ENCODE results near the gene LAMA5.

Gene LAMA5

DNA sequence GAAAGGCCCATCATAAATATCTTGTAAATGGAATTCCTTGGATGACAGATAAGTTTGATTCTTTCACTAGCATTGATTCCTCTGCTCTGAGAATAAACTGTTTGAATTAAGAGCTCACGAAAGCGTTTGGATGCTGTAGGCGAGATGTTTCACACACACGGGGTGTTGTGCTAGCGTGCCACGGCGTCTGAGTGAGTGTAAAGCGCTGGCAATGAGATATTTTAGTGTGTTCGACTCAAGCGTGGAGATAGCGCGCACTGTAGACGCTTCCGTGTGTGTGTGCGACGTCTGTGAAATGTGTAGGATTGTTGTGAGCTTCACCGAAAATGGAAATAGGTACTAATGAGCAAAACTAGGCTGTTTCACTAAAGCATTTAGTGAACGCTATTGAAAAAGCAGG, 93.7 kb downstream of the LAMA5 start:
- Histone ChIP-seq H3K9me3 (ENCODE audit: control insufficient read depth, insufficient read depth, low read length) (no peaks in the 10 kb centered on the region), H3K4me1 (ENCODE audit: insufficient read depth, low read length) (no peaks in the 10 kb centered on the region), H3K9ac (ENCODE audit: low read depth, low read length) (no peak overlapping the region), H3K36me3 (ENCODE audit: insufficient read depth, low read length) (peaks cover 8% of the 10 kb centered on the region)

DNA sequence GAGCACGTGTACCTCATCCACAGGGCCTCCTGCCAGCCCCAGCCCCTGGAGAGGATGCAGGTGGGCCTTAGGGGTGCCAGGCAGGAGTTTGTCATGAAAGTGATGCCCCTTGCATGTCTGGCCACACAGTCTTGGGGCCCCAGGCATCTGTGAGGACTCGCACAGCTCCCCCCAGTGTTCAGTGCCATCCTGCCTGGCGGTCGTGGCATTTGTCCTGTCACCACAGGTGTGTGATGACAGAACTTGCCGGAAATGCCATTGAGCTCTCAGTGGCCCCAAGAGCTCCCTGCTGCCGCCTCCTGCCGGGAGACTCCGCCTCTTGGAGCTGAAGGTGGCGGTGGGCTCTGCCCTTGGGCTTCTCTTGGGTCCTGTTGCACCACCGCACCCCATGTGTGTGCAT, 94.9 kb downstream of the LAMA5 start:
- no peaks in the 10 kb centered on the region for H3K4me1 ChIP-seq (ENCODE audit: insufficient read depth, low read length)
- H3K36me3 ChIP-seq (ENCODE audit: insufficient read depth, low read length): peaks cover 8% of the 10 kb centered on the region

DNA sequence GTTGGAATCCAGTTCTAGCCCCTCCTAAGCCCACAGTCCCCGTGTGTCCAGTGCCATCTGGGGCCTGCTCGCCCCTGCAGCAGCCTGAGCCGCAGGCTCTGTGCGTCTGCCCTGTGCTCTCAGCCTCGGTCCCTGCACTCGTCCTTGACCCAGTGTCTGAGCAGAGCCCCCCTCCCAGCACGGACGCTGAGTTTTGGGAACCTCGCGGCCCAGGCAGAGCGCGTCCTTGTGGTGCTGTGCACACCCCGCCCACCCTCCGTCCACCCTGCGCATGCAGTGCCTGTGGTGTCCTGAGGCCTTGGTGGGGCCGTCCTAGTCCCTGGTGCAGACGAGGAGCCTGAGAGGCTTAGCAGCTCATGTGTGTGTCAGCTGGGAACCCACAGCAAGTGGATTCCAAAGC, 97.2 kb downstream of the LAMA5 start:
- peaks cover 8% of the 10 kb centered on the region for H3K36me3 ChIP-seq (ENCODE audit: insufficient read depth, low read length)

More for the DNA sequence above, 94.9 kb downstream of the LAMA5 start:
- H3K9me3 ChIP-seq (ENCODE audit: control insufficient read depth, insufficient read depth, low read length): no peaks in the 10 kb centered on the region
- no peak overlapping the region for H3K9ac ChIP-seq (ENCODE audit: low read depth, low read length)

DNA sequence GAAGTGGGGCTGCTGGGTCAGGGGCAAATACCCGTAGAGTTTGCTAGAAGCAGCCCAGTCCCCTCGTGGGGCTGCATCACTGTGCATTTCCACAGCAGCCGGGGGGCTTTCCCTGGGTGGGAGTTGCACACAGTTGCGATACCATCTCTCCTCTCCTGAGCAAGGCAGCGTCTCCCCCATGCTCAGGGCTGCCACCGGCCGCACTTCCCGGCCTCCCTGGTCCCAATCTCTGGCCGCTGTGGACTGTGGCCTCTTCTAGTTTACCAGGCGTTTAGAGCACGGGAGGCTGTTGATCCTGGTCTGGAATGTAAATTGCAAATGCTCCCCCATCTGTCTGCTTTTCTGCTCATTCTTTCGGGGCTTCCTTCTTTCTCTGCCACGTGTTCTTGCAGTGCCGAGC, 97.7 kb downstream of the LAMA5 start:
- Histone ChIP-seq H3K4me1 (ENCODE audit: insufficient read depth, low read length) (no peaks in the 10 kb centered on the region), H3K9me3 (ENCODE audit: control insufficient read depth, insufficient read depth, low read length) (peaks cover 8% of the 10 kb centered on the region; the same call in 1 of the 2 replicates), H3K9ac (ENCODE audit: low read depth, low read length) (no peak overlapping the region), H3K36me3 (ENCODE audit: insufficient read depth, low read length) (peaks cover 8% of the 10 kb centered on the region)

More for the DNA sequence above, 97.2 kb downstream of the LAMA5 start:
- peaks cover 4% of the 10 kb centered on the region; the same call in 1 of the 2 replicates for H3K9me3 ChIP-seq (ENCODE audit: control insufficient read depth, insufficient read depth, low read length)
- H3K9ac ChIP-seq (ENCODE audit: low read depth, low read length): no peak overlapping the region
- H3K4me1 ChIP-seq (ENCODE audit: insufficient read depth, low read length): no peaks in the 10 kb centered on the region

DNA sequence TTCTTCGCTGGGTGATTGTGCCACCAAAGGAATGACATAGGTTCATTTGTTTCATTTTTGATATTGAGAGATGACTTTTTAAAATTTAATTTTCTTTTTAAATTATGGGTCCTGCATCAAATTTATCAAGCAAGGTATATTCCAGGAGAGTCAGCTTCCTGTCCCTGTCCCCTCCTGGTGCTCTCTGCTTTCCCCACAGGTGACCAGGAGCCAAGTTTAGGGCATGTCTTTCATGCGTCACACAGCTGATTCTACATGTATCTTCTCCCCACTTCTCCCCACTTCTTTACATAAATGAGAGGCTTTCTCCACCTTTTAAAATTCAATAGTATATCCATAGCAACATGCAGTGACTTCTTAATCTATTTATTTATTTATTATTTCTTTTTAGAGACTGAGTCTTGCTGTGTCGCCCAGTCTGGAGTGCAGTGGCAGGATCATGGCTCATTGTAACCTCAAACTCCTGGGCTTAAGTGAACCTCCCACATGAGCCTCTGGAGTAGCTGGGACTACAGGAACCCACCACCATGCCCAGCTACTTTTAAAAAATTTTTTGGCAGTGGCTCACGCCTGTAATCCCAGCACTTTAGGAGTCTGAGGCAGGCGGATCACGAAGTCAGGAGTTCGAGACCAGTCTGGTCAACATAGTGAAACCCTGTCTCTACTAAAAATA, 98.7 kb downstream of the LAMA5 start:
- H3K9me3 ChIP-seq (ENCODE audit: control insufficient read depth, insufficient read depth, low read length): peaks cover 8% of the 10 kb centered on the region; the same call in 1 of the 2 replicates
- no peaks in the 10 kb centered on the region for H3K4me1 ChIP-seq (ENCODE audit: insufficient read depth, low read length)
- H3K36me3 ChIP-seq (ENCODE audit: insufficient read depth, low read length): peaks cover 5% of the 10 kb centered on the region
- H3K9ac ChIP-seq (ENCODE audit: low read depth, low read length): no peak overlapping the region

DNA sequence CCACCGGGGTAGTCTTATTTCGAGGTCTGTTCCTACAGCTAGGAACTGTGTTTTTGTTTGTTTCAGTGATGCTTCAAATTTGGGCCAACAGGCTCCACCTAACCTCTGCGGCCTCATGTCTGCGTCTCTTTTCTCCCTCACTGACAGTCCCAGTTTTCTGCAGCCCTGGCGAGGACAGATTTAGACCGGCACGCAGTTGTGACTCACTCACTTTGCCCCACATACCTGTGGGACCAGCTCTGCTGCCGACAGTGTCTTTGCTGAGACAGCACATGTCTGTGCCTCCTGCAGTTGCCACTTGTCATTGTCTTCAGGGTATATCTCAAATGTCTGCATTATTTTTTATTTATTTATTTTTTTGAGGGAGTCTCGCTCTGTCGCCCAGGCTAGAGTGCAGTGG, 99.6 kb downstream of the LAMA5 start:
- Histone ChIP-seq H3K9me3 (ENCODE audit: control insufficient read depth, insufficient read depth, low read length) (peaks cover 8% of the 10 kb centered on the region; the same call in 1 of the 2 replicates), H3K9ac (ENCODE audit: low read depth, low read length) (no peak overlapping the region), H3K4me1 (ENCODE audit: insufficient read depth, low read length) (no peaks in the 10 kb centered on the region), H3K36me3 (ENCODE audit: insufficient read depth, low read length) (no peaks in the 10 kb centered on the region; the same call in 1 of the 2 replicates)

DNA sequence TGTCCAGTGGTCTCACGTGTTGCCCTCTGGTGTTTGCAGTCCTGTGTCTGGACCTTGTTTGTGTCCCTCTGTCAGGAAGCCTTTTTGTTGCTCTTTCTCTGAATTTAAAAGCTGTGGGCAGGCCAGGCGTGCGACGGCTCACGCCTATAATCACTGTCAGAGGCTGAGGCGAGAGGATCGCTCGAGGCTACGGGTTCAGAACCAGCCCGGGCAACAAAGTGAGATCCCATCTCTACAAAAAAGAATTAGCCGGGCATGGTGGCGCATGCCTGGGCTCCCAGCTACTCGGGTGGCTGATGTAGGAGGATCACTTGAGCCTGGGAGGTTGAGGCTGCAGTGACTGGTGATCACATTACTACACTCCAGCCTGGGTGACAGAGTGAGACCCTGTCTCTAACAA, 100.3 kb downstream of the LAMA5 start:
- Histone ChIP-seq H3K36me3 (ENCODE audit: insufficient read depth, low read length) (peaks cover 4% of the 10 kb centered on the region; the same call in 1 of the 2 replicates), H3K4me1 (ENCODE audit: insufficient read depth, low read length) (no peaks in the 10 kb centered on the region), H3K9me3 (ENCODE audit: control insufficient read depth, insufficient read depth, low read length) (peaks cover 8% of the 10 kb centered on the region; the same call in 1 of the 2 replicates), H3K9ac (ENCODE audit: low read depth, low read length) (no peak overlapping the region)

DNA sequence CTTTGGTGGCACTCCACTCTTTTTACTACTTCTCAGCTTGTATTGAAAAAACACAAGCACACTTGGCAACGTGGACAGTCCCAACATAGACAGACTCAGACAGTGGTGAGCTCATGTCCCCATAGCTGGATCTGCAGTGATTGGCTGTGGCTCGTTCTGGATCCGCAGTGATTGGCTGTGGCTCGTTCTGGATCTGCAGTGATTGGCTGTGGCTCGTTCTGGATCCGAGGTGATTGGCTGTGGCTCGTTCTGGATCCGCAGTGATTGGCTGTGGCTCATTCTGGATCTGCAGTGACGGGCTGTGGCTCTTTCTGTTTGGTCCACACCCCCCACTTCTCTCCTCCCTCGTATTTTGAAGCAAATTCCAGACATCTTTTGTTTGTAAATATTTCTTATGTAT, 100.8 kb downstream of the LAMA5 start:
- H3K9me3 ChIP-seq (ENCODE audit: control insufficient read depth, insufficient read depth, low read length): peaks cover 8% of the 10 kb centered on the region; the same call in 1 of the 2 replicates
- no peaks in the 10 kb centered on the region for H3K4me1 ChIP-seq (ENCODE audit: insufficient read depth, low read length)
- H3K9ac ChIP-seq (ENCODE audit: low read depth, low read length): no peak overlapping the region
- peaks cover 4% of the 10 kb centered on the region; the same call in 1 of the 2 replicates for H3K36me3 ChIP-seq (ENCODE audit: insufficient read depth, low read length)

DNA sequence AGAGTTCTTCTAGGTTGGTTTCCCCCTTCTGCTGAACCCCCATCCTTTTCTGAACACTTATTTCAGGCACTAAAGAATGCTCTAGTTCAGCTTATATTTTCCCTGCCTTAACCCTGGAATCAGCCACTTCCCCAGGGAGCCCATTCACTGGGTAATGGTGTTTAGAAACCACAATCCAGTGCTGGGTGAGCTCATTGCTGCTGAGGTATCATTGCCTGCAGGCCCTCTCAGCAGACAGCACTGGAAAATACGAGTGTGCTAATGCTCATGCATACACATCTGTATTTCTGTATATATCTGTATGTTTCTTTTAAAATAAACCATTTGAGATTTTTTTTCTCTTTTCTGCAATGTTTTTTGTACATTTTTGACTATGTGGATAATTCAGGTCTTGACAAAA, 101.7 kb downstream of the LAMA5 start:
- H3K36me3 ChIP-seq (ENCODE audit: insufficient read depth, low read length): peaks cover 4% of the 10 kb centered on the region; the same call in 1 of the 2 replicates
- peaks cover 8% of the 10 kb centered on the region; the same call in 1 of the 2 replicates for H3K9me3 ChIP-seq (ENCODE audit: control insufficient read depth, insufficient read depth, low read length)
- H3K9ac ChIP-seq (ENCODE audit: low read depth, low read length): no peak overlapping the region
- H3K4me1 ChIP-seq (ENCODE audit: insufficient read depth, low read length): no peaks in the 10 kb centered on the region

DNA sequence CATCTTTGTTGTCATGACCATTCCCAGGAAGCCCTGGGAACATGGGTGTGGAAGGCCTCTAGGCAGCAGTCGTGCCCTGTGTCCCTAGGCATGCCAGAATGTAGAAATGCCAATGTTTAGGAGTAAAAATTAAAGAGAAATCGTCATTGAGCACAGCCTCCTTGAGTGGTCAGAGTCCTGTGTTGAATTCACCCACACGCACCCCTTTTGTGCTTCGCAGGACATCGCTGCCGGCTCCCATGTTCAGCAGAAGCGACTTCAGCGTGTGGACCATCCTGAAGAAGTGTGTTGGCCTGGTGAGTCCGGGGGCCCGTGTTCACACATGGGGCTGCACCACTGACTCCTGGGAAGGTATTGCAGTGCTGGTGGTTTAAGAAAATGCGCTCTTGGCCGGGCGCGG, 103.7 kb downstream of the LAMA5 start:
- Histone ChIP-seq H3K9ac (ENCODE audit: low read depth, low read length) (no peak overlapping the region), H3K36me3 (ENCODE audit: insufficient read depth, low read length) (peaks cover 4% of the 10 kb centered on the region; the same call in 1 of the 2 replicates), H3K9me3 (ENCODE audit: control insufficient read depth, insufficient read depth, low read length) (peaks cover 8% of the 10 kb centered on the region; the same call in 1 of the 2 replicates), H3K4me1 (ENCODE audit: insufficient read depth, low read length) (no peaks in the 10 kb centered on the region)

DNA sequence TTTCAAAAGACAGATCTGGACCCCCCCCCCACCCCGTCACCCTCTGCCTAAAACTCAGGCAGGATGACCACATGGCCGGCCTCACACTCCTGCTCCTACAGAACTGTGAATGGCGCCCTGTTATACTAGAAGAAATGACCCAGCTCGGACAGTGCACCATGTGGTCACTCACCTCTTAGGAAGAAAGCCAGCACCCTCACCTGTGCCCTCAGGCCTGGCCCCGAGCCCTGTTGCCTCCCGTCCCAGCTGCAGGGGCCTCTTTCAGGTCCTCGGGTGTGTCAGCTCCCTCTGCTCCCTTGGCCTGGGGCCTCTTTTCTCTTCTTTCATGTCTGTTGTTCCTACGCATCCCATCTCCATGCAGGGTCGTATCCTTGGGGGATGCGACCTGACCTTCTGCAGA, 105.0 kb downstream of the LAMA5 start:
- H3K9me3 ChIP-seq (ENCODE audit: control insufficient read depth, insufficient read depth, low read length): peaks cover 8% of the 10 kb centered on the region; the same call in 1 of the 2 replicates
- H3K36me3 ChIP-seq (ENCODE audit: insufficient read depth, low read length): peaks cover 4% of the 10 kb centered on the region; the same call in 1 of the 2 replicates
- H3K9ac ChIP-seq (ENCODE audit: low read depth, low read length): no peak overlapping the region
- H3K4me1 ChIP-seq (ENCODE audit: insufficient read depth, low read length): no peaks in the 10 kb centered on the region

DNA sequence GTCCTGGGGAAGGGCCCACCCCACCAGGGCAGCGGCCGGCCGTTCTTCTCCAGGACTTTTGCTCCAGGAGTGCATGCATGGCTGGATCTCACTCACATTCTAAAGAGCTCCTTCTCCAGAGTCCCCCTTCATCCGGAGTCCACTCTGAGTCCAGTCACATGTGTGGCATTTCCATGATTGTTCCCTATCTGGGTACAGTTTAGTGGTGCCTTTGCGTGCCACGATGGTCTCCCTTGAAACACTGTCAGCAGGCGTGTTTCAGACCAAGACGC, 107.9 kb downstream of the LAMA5 start:
- Histone ChIP-seq H3K9me3 (ENCODE audit: control insufficient read depth, insufficient read depth, low read length) (no peaks in the 10 kb centered on the region), H3K4me1 (ENCODE audit: insufficient read depth, low read length) (0 out of 2 replicates have a peak, but pooled peaks cover under 1% of the 10 kb centered on the region), H3K36me3 (ENCODE audit: insufficient read depth, low read length) (peaks cover 9% of the 10 kb centered on the region; the same call in 1 of the 2 replicates), H3K9ac (ENCODE audit: low read depth, low read length) (no peak overlapping the region)

Data from ES-I3 (cell line).